ENCODE results near the gene ENG.

The ENG gene

DNA sequence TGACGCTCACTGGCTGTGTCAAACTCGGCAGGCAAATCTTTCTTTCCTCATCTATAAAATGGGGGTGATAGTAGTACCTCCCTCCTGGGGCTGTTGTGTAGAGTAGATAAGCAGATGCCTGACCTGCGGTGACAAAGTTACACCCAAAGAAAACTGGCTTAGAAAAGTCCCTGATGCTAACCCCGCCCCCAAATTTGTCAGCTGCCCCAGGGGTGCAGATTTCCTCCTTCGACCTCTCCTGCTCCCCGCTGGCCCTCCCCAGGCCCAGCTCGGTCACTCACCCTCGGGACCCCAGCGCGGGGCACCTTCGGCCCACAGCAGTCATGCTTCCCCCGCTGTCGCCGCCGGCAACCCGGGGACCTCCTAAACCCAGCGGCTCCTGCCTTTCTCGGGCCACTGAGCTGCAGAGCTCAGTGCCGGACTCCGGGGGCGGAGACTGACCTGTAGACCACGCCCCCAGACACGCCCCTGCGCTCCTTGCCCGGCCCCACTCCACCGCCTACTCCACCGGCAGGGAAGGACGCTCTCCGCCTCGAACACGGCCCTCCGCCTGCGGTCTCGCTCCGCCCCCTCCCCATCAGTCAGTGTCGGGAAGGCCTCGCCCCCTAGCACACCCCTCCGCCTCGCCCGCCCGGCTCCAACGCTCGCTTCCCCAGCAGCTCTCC is 83.4 kb downstream of the ENG start:
- H3K4me1 ChIP-seq (ENCODE audit: control insufficient read depth, insufficient read depth, low read length, poor library complexity, severe bottlenecking): peaks cover 29% of the 10 kb centered on the region
- no peaks in the 10 kb centered on the region for H3K9me3 ChIP-seq (ENCODE audit: control insufficient read depth, low read length)
- H3K36me3 ChIP-seq (ENCODE audit: control insufficient read depth, insufficient read depth, low read length): peaks cover 7% of the 10 kb centered on the region
- 1 to 2% methylated on average over 30 to 39 of the region's 43 CpGs for WGBS, 2 experiments (ENCODE audit: insufficient coverage in 2 of 2)
- H3K4me3 ChIP-seq (ENCODE audit: extremely low read depth, insufficient read depth, low read length, poor library complexity, severe bottlenecking): peak overlapping the region; percentile 49
- H3K27ac ChIP-seq (ENCODE audit: low read depth, low read length, severe bottlenecking): no peak overlapping the region

DNA sequence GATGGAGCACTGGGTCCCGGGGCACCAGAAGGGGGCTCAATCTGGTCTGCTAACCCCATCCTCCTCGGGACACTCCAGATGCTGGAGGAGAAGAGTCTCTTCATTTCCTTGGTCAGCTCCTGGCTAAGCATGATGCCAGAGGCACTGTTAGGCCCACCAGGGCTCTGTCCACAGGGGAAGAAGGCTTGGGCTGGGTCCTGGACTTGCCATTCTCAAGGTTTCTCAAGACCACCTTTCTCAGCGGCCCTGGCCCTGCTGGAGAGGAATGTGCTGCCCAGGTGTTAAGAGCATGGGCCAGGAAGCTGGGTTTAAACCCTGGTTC is 83.9 kb downstream of the ENG start:
- no peaks in the 10 kb centered on the region for H3K9me3 ChIP-seq (ENCODE audit: control insufficient read depth, low read length)
- WGBS, 2 experiments (ENCODE audit: insufficient coverage in 2 of 2): 53 to 54% methylated on average over 3 of the region's 3 CpGs
- H3K36me3 ChIP-seq (ENCODE audit: control insufficient read depth, insufficient read depth, low read length): peaks cover 10% of the 10 kb centered on the region
- H3K4me1 ChIP-seq (ENCODE audit: control insufficient read depth, insufficient read depth, low read length, poor library complexity, severe bottlenecking): peaks cover 29% of the 10 kb centered on the region
- peak overlapping the region; percentile 3 for H3K27ac ChIP-seq (ENCODE audit: low read depth, low read length, severe bottlenecking)
- peak overlapping the region; percentile 49 for H3K4me3 ChIP-seq (ENCODE audit: extremely low read depth, insufficient read depth, low read length, poor library complexity, severe bottlenecking)

DNA sequence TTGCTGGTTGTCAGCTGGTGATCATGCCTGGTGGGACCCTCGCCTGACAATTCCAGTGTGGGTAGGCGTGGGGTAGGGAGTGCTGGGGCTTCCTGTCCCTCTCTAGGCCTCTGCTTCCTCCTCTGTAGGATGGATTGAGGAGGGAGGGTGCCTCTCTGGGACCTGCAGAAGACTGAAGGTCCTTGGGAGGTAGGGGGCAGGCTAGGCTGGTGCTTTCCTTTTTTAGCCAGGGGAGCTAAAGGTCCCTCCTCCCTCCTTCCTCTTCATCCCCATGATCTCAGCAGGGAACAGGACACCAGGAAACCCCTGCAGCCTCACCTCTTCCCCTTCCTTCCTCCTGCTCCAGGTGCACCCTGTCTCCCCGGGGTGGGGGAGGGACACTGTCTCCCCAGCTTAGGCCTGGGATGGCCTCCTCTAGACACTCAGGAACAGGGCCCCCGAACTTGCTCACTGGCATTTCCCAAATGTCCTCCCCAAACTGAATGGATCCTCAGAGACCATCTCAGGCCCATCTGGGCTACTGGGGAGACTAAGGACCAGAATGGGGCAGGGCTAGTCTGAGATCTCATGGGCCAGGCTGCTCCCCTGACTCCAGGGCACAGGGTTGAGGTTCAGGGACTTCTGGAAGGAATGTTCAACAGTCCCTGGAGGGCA is 84.4 kb downstream of the ENG start:
- WGBS, 2 experiments (ENCODE audit: insufficient coverage in 2 of 2): 79 to 96% methylated on average over 2 to 4 of the region's 4 CpGs
- Histone ChIP-seq H3K36me3 (ENCODE audit: control insufficient read depth, insufficient read depth, low read length) (peaks cover 10% of the 10 kb centered on the region), H3K4me3 (ENCODE audit: extremely low read depth, insufficient read depth, low read length, poor library complexity, severe bottlenecking) (peak overlapping the region; percentile 49), H3K27ac (ENCODE audit: low read depth, low read length, severe bottlenecking) (no peak overlapping the region), H3K4me1 (ENCODE audit: control insufficient read depth, insufficient read depth, low read length, poor library complexity, severe bottlenecking) (peaks cover 29% of the 10 kb centered on the region), H3K9me3 (ENCODE audit: control insufficient read depth, low read length) (no peaks in the 10 kb centered on the region)

DNA sequence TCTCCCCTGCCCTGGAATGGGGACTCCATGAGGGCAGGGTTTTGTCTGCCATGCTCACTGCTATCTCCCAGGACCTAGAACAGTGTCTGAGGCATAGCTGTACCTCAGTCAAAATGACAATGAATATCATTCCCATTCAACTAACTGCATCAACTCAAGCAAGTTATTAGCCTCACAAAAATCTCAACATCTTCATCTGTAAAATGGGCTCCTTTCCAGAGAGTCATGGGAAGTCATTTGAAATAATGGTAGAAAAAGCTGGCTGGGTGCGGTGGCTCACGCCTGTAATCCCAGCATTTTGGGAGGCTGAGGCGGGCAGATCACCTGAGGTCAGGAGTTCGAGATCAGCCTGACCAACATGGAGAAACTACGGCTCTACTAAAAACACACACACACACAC is 85.4 kb downstream of the ENG start:
- peaks cover 33% of the 10 kb centered on the region for H3K4me1 ChIP-seq (ENCODE audit: control insufficient read depth, insufficient read depth, low read length, poor library complexity, severe bottlenecking)
- WGBS, 2 experiments (ENCODE audit: insufficient coverage in 2 of 2): 85 to 100% methylated on average over 3 to 4 of the region's 5 CpGs
- H3K4me3 ChIP-seq (ENCODE audit: extremely low read depth, insufficient read depth, low read length, poor library complexity, severe bottlenecking): no peak overlapping the region
- H3K27ac ChIP-seq (ENCODE audit: low read depth, low read length, severe bottlenecking): peak overlapping the region; percentile 95
- peaks cover 10% of the 10 kb centered on the region for H3K36me3 ChIP-seq (ENCODE audit: control insufficient read depth, insufficient read depth, low read length)
- H3K9me3 ChIP-seq (ENCODE audit: control insufficient read depth, low read length): no peaks in the 10 kb centered on the region

DNA sequence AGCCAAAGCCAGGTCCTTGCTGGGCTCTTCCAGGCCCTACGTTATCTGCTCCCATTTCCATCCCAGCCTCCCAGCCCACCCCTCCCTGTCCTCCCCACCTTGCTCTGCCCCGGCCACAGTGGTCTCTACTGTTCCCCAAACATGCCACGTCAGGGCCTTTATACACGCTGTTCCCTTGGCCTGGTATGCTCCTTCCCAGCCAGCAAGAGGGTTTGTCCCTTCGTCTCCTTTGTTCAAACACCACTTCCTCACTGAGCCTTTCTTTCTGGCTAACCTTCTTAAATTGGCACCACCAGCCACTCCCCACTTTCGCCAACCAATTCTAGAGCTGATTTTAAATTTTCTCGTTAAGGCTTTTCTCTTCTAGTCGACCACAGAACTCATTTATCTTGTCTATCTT is 85.8 kb downstream of the ENG start:
- Histone ChIP-seq H3K9me3 (ENCODE audit: control insufficient read depth, low read length) (no peaks in the 10 kb centered on the region), H3K4me1 (ENCODE audit: control insufficient read depth, insufficient read depth, low read length, poor library complexity, severe bottlenecking) (peaks cover 37% of the 10 kb centered on the region), H3K27ac (ENCODE audit: low read depth, low read length, severe bottlenecking) (peak overlapping the region; percentile 95), H3K36me3 (ENCODE audit: control insufficient read depth, insufficient read depth, low read length) (peaks cover 10% of the 10 kb centered on the region), H3K4me3 (ENCODE audit: extremely low read depth, insufficient read depth, low read length, poor library complexity, severe bottlenecking) (no peak overlapping the region)
- WGBS, 2 experiments (ENCODE audit: insufficient coverage in 2 of 2): 90 to 93% methylated on average over 8 of the region's 8 CpGs

DNA sequence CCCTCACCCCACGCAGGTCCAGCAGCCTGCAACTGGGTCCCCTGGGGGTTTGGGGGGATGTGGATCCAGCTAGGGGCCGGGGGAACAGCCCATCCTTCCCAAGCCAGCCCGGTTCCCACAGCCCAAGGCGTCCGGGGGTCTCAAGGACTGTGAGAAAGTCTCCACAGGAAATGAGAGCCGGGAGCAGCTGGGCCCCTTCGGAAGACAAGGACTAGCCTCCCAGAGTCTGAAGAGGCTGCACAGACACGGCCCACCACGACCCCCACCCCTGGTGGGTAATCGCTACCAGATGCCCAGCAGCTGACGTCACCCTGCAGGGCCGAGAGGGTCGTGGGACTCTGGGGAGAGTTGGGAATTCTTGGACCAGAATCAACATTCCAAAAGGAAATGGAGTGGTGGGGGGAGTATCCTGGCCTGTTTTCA is 86.5 kb downstream of the ENG start:
- Histone ChIP-seq H3K27ac (ENCODE audit: low read depth, low read length, severe bottlenecking) (peak overlapping the region; percentile 95), H3K36me3 (ENCODE audit: control insufficient read depth, insufficient read depth, low read length) (peaks cover 10% of the 10 kb centered on the region), H3K4me1 (ENCODE audit: control insufficient read depth, insufficient read depth, low read length, poor library complexity, severe bottlenecking) (peaks cover 44% of the 10 kb centered on the region), H3K9me3 (ENCODE audit: control insufficient read depth, low read length) (no peaks in the 10 kb centered on the region), H3K4me3 (ENCODE audit: extremely low read depth, insufficient read depth, low read length, poor library complexity, severe bottlenecking) (no peak overlapping the region)
- whole genome bisulfite sequencing, 2 experiments (ENCODE audit: insufficient coverage in 2 of 2): 31 to 48% methylated on average over 6 to 8 of the region's 13 CpGs

DNA sequence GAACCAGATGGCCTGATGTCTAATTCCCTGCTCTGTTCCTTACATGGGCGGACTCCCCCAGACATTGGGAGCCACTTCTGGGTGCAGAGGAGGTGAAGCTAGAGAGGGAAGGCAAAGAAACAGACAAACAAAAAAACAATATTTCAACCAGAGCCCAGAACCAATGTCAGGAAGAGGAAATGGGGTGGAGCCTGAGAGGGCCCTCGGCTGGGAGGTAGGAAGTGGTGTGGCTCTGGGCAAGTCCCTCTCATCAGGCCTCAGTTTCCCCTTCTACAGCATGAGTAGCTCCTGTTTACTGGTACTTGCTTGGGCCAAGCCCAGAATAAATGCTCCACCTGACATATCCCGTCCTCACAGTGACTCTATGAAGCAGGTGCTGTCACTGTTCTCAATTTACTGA is 87.0 kb downstream of the ENG start:
- H3K4me1 ChIP-seq (ENCODE audit: control insufficient read depth, insufficient read depth, low read length, poor library complexity, severe bottlenecking): peaks cover 48% of the 10 kb centered on the region
- H3K36me3 ChIP-seq (ENCODE audit: control insufficient read depth, insufficient read depth, low read length): peaks cover 10% of the 10 kb centered on the region
- 100% methylated on average over 1 of the region's 3 CpGs for WGBS, 2 experiments (ENCODE audit: insufficient coverage in 2 of 2)
- no peak overlapping the region for H3K4me3 ChIP-seq (ENCODE audit: extremely low read depth, insufficient read depth, low read length, poor library complexity, severe bottlenecking)
- H3K9me3 ChIP-seq (ENCODE audit: control insufficient read depth, low read length): no peaks in the 10 kb centered on the region
- peak overlapping the region; percentile 95 for H3K27ac ChIP-seq (ENCODE audit: low read depth, low read length, severe bottlenecking)

DNA sequence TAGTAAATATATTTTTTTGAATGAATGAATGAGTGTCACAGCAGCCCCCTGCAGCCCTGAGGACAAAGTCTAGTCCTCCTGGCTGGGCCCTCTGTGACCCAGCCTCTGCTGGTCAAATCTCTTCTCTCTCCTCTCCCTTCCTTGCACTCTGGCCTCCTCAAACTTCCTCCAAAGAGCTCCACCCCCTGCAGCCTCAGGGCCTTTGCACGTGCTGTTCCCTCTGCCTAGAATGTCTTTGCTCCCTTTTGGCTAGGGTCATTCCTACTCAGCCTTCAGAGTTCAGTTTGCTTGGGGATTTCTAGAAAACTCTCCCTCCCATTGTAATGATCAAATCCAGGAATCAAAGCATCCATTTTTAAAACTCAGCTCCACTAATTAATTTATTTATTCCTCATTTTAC is 89.0 kb downstream of the ENG start:
- Histone ChIP-seq H3K27ac (ENCODE audit: low read depth, low read length, severe bottlenecking) (no peak overlapping the region), H3K4me1 (ENCODE audit: control insufficient read depth, insufficient read depth, low read length, poor library complexity, severe bottlenecking) (peaks cover 56% of the 10 kb centered on the region), H3K9me3 (ENCODE audit: control insufficient read depth, low read length) (no peaks in the 10 kb centered on the region), H3K4me3 (ENCODE audit: extremely low read depth, insufficient read depth, low read length, poor library complexity, severe bottlenecking) (no peak overlapping the region), H3K36me3 (ENCODE audit: control insufficient read depth, insufficient read depth, low read length) (peaks cover 10% of the 10 kb centered on the region)
- 71 to 83% methylated on average over 1 of the region's 1 CpG for WGBS, 2 experiments (ENCODE audit: insufficient coverage in 2 of 2)

Measured in mesodermal cell (in vitro differentiated cells).